Measurements from ENCODE around the gene HOXC4. TPM values are rescaled to one million over a fixed set of nuclear protein-coding genes. Genes with fewer than 3 reads are reported as not detected.
A peak's percentile ranks its signal among the peaks of the same experiment; 100 is the strongest.

HOXC4 gene
- total RNA-seq, 1 donor from 2014 or later, result not detected

DNA sequence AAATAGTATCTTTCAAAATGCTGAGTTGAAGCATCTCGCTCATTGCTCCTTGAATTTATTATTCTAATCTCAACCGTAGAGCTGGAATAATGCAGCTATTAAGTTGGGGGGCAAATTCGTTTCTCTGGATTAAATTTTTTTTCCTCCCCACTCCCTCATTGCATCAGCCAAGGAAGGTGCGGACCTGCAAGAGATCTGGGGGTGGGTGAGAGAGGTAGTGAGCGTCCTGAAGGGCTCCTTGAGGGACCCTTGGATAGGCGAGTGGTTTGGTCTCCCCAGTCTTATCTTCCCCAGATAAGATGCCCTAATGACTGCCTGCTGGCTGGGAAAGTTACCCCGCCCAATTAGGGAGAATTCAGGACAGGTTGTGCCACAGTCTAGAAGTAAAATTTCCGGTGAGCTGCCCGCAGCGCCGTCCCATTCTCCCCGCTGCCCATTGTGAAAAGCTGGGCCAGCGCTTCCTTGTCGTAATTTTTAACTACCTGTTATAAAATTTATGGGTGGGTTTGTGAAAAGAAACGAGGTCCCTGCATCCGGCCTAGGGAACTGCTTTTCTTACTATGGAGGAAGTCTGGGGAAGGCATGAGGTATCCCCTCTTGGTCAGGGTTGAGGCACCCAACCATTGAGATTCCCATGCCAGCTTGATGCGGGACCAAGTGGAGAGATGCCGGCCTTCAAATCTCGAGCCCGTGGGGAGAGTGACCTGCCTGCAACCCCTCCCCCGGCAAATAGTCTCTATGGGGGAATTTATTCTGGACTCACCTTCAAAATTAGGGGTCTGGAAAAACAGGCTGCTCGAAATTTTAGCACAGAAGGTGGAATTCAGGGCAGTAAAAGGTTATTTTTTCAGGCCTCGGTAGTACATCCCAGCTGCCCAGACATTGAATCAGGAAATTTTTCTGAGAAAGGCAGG is 38.4 kb upstream of the HOXC4 start:
- H3K4me1 ChIP-seq (ENCODE audit: insufficient read depth, low read length), result no peaks in the 10 kb centered on the region
- H3K36me3 ChIP-seq (ENCODE audit: insufficient read depth, low read length), result no peaks in the 10 kb centered on the region
- DNase-seq (ENCODE audit: low read depth) (no peak), FAIRE-seq (no peak)
- Mint-ChIP-seq H3K36me3 (ENCODE audit: low read depth, unreplicated experiment) (no peaks in the 10 kb centered on the region), H3K4me3 (ENCODE audit: unreplicated experiment) (no peak overlapping the region), H3K9me3 (ENCODE audit: unreplicated experiment) (peaks cover 18% of the 10 kb centered on the region), H3K27ac (ENCODE audit: unreplicated experiment) (no peak overlapping the region), H3K27me3 (ENCODE audit: low read depth, unreplicated experiment) (peaks cover 84% of the 10 kb centered on the region), H3K4me1 (ENCODE audit: low read depth, unreplicated experiment) (no peaks in the 10 kb centered on the region)
- no peak overlapping the region for H2AFZ ChIP-seq (ENCODE audit: low read depth, low read length)
- H3K9me3 ChIP-seq (ENCODE audit: insufficient read depth, low read depth, low read length), result no peaks in the 10 kb centered on the region
- H3K27me3 ChIP-seq (ENCODE audit: insufficient read depth, low read length), result peaks cover 84% of the 10 kb centered on the region
- H3K79me2 ChIP-seq (ENCODE audit: insufficient read depth, low read length), result no peaks in the 10 kb centered on the region
- H3K4me3 ChIP-seq (ENCODE audit: insufficient read depth, low read depth, low read length), result no peak overlapping the region
- no peak overlapping the region for H3K27ac ChIP-seq (ENCODE audit: low read depth, low read length)
- H4K20me1 ChIP-seq (ENCODE audit: insufficient read depth, low read length), result no peaks in the 10 kb centered on the region
- H3K4me2 ChIP-seq (ENCODE audit: low read length), result no peak overlapping the region
- TF ChIP-seq EZH2 (IDR thresholded peaks at IDR 0.05; ENCODE audit: insufficient read depth, low read length), result peak; percentile 54
- TF ChIP-seq, protein P1, sequence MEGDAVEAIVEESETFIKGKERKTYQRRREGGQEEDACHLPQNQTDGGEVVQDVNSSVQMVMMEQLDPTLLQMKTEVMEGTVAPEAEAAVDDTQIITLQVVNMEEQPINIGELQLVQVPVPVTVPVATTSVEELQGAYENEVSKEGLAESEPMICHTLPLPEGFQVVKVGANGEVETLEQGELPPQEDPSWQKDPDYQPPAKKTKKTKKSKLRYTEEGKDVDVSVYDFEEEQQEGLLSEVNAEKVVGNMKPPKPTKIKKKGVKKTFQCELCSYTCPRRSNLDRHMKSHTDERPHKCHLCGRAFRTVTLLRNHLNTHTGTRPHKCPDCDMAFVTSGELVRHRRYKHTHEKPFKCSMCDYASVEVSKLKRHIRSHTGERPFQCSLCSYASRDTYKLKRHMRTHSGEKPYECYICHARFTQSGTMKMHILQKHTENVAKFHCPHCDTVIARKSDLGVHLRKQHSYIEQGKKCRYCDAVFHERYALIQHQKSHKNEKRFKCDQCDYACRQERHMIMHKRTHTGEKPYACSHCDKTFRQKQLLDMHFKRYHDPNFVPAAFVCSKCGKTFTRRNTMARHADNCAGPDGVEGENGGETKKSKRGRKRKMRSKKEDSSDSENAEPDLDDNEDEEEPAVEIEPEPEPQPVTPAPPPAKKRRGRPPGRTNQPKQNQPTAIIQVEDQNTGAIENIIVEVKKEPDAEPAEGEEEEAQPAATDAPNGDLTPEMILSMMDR (IDR thresholded peaks at IDR 0.05; ENCODE audit: insufficient read depth, low read depth, low read length), result no peak
- no peak overlapping the region for H3K9ac ChIP-seq (ENCODE audit: low read length)

DNA sequence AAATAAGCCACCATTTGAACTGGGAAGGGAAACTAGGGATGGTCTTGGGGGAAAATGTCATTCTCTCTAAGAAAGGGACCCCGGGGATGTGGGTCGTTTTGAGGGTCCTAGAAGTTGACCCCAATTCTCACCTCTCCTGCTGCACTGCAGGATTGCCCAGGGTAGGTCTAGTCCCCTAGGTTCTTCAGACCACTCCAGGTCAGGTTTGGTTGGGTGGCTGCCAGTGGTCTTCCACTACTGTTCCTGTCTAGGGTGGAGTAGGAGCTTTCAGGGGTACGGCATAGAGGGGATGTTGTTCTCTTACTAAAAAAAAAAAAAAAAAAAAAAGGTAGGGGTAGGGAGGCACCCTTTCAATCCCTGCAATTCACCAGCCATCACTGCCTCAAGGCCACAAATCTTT is 37.6 kb upstream of the HOXC4 start:
- H3K4me3 Mint-ChIP-seq (ENCODE audit: unreplicated experiment), result no peak overlapping the region
- Histone ChIP-seq H3K27me3 (ENCODE audit: insufficient read depth, low read length) (peaks cover 84% of the 10 kb centered on the region), H3K79me2 (ENCODE audit: insufficient read depth, low read length) (no peaks in the 10 kb centered on the region), H2AFZ (ENCODE audit: low read depth, low read length) (no peak overlapping the region), H3K4me2 (ENCODE audit: low read length) (no peak overlapping the region), H3K4me1 (ENCODE audit: insufficient read depth, low read length) (no peaks in the 10 kb centered on the region), H3K9ac (ENCODE audit: low read length) (no peak overlapping the region), H4K20me1 (ENCODE audit: insufficient read depth, low read length) (no peaks in the 10 kb centered on the region), H3K36me3 (ENCODE audit: insufficient read depth, low read length) (no peaks in the 10 kb centered on the region), H3K4me3 (ENCODE audit: insufficient read depth, low read depth, low read length) (no peak overlapping the region), H3K27ac (ENCODE audit: low read depth, low read length) (no peak overlapping the region), H3K9me3 (ENCODE audit: insufficient read depth, low read depth, low read length) (no peaks in the 10 kb centered on the region)
- TF ChIP-seq, protein P1 (IDR thresholded peaks at IDR 0.05; ENCODE audit: insufficient read depth, low read depth, low read length), result no peak
- TF ChIP-seq EZH2 (IDR thresholded peaks at IDR 0.05; ENCODE audit: insufficient read depth, low read length), result no peak
- DNase-seq (ENCODE audit: low read depth) (no peak), FAIRE-seq (no peak)
- peaks cover 84% of the 10 kb centered on the region for H3K27me3 Mint-ChIP-seq (ENCODE audit: low read depth, unreplicated experiment)
- no peak overlapping the region for H3K27ac Mint-ChIP-seq (ENCODE audit: unreplicated experiment)
- peaks cover 18% of the 10 kb centered on the region for H3K9me3 Mint-ChIP-seq (ENCODE audit: unreplicated experiment)
- H3K36me3 Mint-ChIP-seq (ENCODE audit: low read depth, unreplicated experiment), result no peaks in the 10 kb centered on the region
- H3K4me1 Mint-ChIP-seq (ENCODE audit: low read depth, unreplicated experiment), result no peaks in the 10 kb centered on the region

DNA sequence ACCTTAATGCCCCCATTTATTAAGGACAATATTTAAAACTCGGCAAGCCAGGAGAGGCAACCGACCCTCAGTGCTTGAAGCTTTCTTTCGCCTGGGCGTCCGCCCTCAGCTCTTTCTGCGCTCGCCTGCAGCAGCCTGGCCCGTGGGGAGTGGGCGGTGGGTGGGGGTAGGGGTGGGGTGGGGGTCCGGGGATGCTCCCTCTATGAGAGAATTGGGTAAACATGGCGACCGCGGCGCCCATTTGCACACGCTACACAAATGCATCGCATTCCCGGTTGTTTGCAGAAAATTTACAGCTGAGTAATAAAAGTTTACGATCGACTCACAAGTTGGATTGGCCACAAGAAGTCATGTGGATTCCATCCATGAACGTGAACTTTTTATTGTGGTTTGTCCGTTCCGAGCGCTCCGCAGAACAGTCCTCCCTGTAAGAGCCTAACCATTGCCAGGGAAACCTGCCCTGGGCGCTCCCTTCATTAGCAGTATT is 37.1 kb upstream of the HOXC4 start:
- no peak for DNase-seq (ENCODE audit: low read depth)
- H3K27me3 Mint-ChIP-seq (ENCODE audit: low read depth, unreplicated experiment), result peaks cover 84% of the 10 kb centered on the region
- no peaks in the 10 kb centered on the region for H3K79me2 ChIP-seq (ENCODE audit: insufficient read depth, low read length)
- peaks cover 19% of the 10 kb centered on the region for H3K9me3 Mint-ChIP-seq (ENCODE audit: unreplicated experiment)
- no peak for TF ChIP-seq EZH2 (IDR thresholded peaks at IDR 0.05; ENCODE audit: insufficient read depth, low read length)
- TF ChIP-seq, protein P1 (IDR thresholded peaks at IDR 0.05; ENCODE audit: insufficient read depth, low read depth, low read length), result no peak
- peaks cover 83% of the 10 kb centered on the region for H3K27me3 ChIP-seq (ENCODE audit: insufficient read depth, low read length)
- H3K4me3 Mint-ChIP-seq (ENCODE audit: unreplicated experiment), result no peak overlapping the region
- H3K4me1 ChIP-seq (ENCODE audit: insufficient read depth, low read length), result no peaks in the 10 kb centered on the region
- H3K9me3 ChIP-seq (ENCODE audit: insufficient read depth, low read depth, low read length), result no peaks in the 10 kb centered on the region
- FAIRE-seq, result no peak
- H2AFZ ChIP-seq (ENCODE audit: low read depth, low read length), result no peak overlapping the region
- H4K20me1 ChIP-seq (ENCODE audit: insufficient read depth, low read length), result no peaks in the 10 kb centered on the region
- no peak overlapping the region for H3K4me2 ChIP-seq (ENCODE audit: low read length)
- no peak overlapping the region for H3K27ac ChIP-seq (ENCODE audit: low read depth, low read length)
- no peak overlapping the region for H3K9ac ChIP-seq (ENCODE audit: low read length)
- H3K27ac Mint-ChIP-seq (ENCODE audit: unreplicated experiment), result no peak overlapping the region
- H3K4me1 Mint-ChIP-seq (ENCODE audit: low read depth, unreplicated experiment), result no peaks in the 10 kb centered on the region
- no peaks in the 10 kb centered on the region for H3K36me3 ChIP-seq (ENCODE audit: insufficient read depth, low read length)
- H3K36me3 Mint-ChIP-seq (ENCODE audit: low read depth, unreplicated experiment), result no peaks in the 10 kb centered on the region
- H3K4me3 ChIP-seq (ENCODE audit: insufficient read depth, low read depth, low read length), result no peak overlapping the region
